NCI-H226 (cell line): ENCODE results near the gene TRERF1.

Source experiments
- DNase-seq: peaks from one replicate; pipeline ENCODE4 v3.0.0-alpha.2; 2015

The TRERF1 gene

GRCh38 chr6:42301986-42302385, 149.7 kb downstream of the TRERF1 start:
- DNase-seq = no peak

GRCh38 chr6:42300701-42301100, 151.0 kb downstream of the TRERF1 start:
- DNase-seq = no peak

GRCh38 chr6:42300185-42300584, 151.5 kb downstream of the TRERF1 start:
- no peak for DNase-seq

- no peak for DNase-seq
Measured at GRCh38 chr6:42297661-42298060, 154.1 kb downstream of the TRERF1 start.

GRCh38 chr6:42296614-42297013, 155.1 kb downstream of the TRERF1 start:
- no peak for DNase-seq

GRCh38 chr6:42295677-42296076, 156.0 kb downstream of the TRERF1 start:
- DNase-seq = no peak

GRCh38 chr6:42295181-42295580, 156.5 kb downstream of the TRERF1 start:
- DNase-seq = no peak

- peak; percentile 80 for DNase-seq
Measured at GRCh38 chr6:42294759-42295158, 157.0 kb downstream of the TRERF1 start.

- no peak for DNase-seq
Measured at GRCh38 chr6:42293386-42293977, 158.2 kb downstream of the TRERF1 start.

GRCh38 chr6:42292004-42292740, 159.6 kb downstream of the TRERF1 start:
- DNase-seq = peak; percentile 57

GRCh38 chr6:42287756-42288155, 164.0 kb downstream of the TRERF1 start:
- DNase-seq = no peak

- DNase-seq = no peak
Measured at GRCh38 chr6:42281570-42281969, 170.2 kb downstream of the TRERF1 start.

- DNase-seq = no peak
Measured at GRCh38 chr6:42280966-42281533, 170.7 kb downstream of the TRERF1 start.

GRCh38 chr6:42279966-42280629, 171.6 kb downstream of the TRERF1 start:
- peak; percentile 31 for DNase-seq

GRCh38 chr6:42279144-42279781, 172.5 kb downstream of the TRERF1 start:
- DNase-seq = peak; percentile 74

- no peak for DNase-seq
Measured at GRCh38 chr6:42278131-42278853, 173.4 kb downstream of the TRERF1 start.

GRCh38 chr6:42276034-42276890, 175.5 kb downstream of the TRERF1 start:
- DNase-seq = no peak

- DNase-seq = no peak
Measured at GRCh38 chr6:42275376-42276033, 176.2 kb downstream of the TRERF1 start.

GRCh38 chr6:42274898-42275297, 176.8 kb downstream of the TRERF1 start:
- no peak for DNase-seq

GRCh38 chr6:42271834-42272805, 179.6 kb downstream of the TRERF1 start:
- no peak for DNase-seq
